Mesenteric fat pad (tissue), 1 donor: ENCODE results near the gene PHLDA3. TPM values are rescaled to one million over a fixed set of nuclear protein-coding genes. Genes with fewer than 3 reads are reported as not detected.

ENCODE experiments used
- DNase-seq: peaks from one replicate; pipeline ENCODE4 v3.0.0-alpha.2; 2020; ENCODE audit warnings: low spot score
- long read RNA-seq: library from polyadenylated mRNA; unstranded; transcript quantifications from one replicate; pipeline ENCODE4 v2.0.0, GENCODE V29; 2020
- total RNA-seq: library from RNA; stranded (reverse); fragmentation: NEBNext Ultra II Directional; extraction: Animal tissue kit (Norgen Biotek cat#: 25700); gene quantifications from one replicate; pipeline ENCODE4 v1.2.1, GENCODE V29; 2021
- donor health status: DM: yes; HTN: yes; CAD: no.

The PHLDA3 gene
- total RNA-seq: 358 TPM
- long read RNA-seq, transcript PHLDA3-202 (2 exons, 2,640 nt): major isoform, 48 of 77 reads
- long read RNA-seq, partial matches to known transcripts: 0 of 77 reads
- long read RNA-seq, other reads (novel, unspliced or antisense): 25 of 77 reads

- peak; percentile 95 for DNase-seq
Observed at GRCh38 chr1:201468844-201469644, at the start of gene PHLDA3. PHLDA3 (minus strand) TSS chr1:201469188; CDS start chr1:201468786, 402 bp downstream.

- no peak for DNase-seq
Observed at GRCh38 chr1:201518071-201518470, 49.1 kb upstream of the PHLDA3 start.

GRCh38 chr1:201517631-201518030, 48.6 kb upstream of the PHLDA3 start:
- no peak for DNase-seq

- DNase-seq: no peak
Observed at GRCh38 chr1:201516511-201517127, 47.6 kb upstream of the PHLDA3 start.

GRCh38 chr1:201515895-201516294, 46.9 kb upstream of the PHLDA3 start:
- no peak for DNase-seq

GRCh38 chr1:201515062-201515750, 46.2 kb upstream of the PHLDA3 start:
- DNase-seq: no peak

GRCh38 chr1:201514466-201514865, 45.5 kb upstream of the PHLDA3 start:
- no peak for DNase-seq

- no peak for DNase-seq
Observed at GRCh38 chr1:201513498-201514243, 44.7 kb upstream of the PHLDA3 start.

GRCh38 chr1:201511941-201512539, 43.1 kb upstream of the PHLDA3 start:
- no peak for DNase-seq

GRCh38 chr1:201511396-201511940, 42.5 kb upstream of the PHLDA3 start:
- DNase-seq: no peak

GRCh38 chr1:201510734-201511133, 41.7 kb upstream of the PHLDA3 start:
- DNase-seq: no peak

- no peak for DNase-seq
Observed at GRCh38 chr1:201509601-201510374, 40.8 kb upstream of the PHLDA3 start.

GRCh38 chr1:201508809-201509208, 39.8 kb upstream of the PHLDA3 start:
- DNase-seq: no peak

GRCh38 chr1:201507360-201507675, 38.3 kb upstream of the PHLDA3 start:
- DNase-seq: no peak

GRCh38 chr1:201506557-201507359, 37.8 kb upstream of the PHLDA3 start, which contains the start of gene CSRP1:
CSRP1 (minus strand) TSS chr1:201507123; CDS start chr1:201496303, 10,820 bp downstream.
- peak; percentile 96 for DNase-seq

- no peak for DNase-seq
Observed at GRCh38 chr1:201506092-201506491, 37.1 kb upstream of the PHLDA3 start.

GRCh38 chr1:201505503-201505890, 36.5 kb upstream of the PHLDA3 start:
- DNase-seq: no peak

GRCh38 chr1:201504799-201505502, 36.0 kb upstream of the PHLDA3 start:
- no peak for DNase-seq
